AG09319 (cell line): ENCODE results near the gene ACSL3.

ENCODE experiments used
- DNase-seq: peaks from one replicate; pipeline ENCODE4 v3.0.0-alpha.2; 2010; ENCODE audit warnings: low read depth; ENCODE audit errors: extremely low read depth
- CTCF ChIP-seq: IDR thresholded peaks from 2 replicates; pipeline ENCODE4 v1.5.1; 2011; ENCODE audit warnings: low read depth, mild to moderate bottlenecking, inconsistent platforms, low read length, moderate library complexity

The ACSL3 gene

DNA sequence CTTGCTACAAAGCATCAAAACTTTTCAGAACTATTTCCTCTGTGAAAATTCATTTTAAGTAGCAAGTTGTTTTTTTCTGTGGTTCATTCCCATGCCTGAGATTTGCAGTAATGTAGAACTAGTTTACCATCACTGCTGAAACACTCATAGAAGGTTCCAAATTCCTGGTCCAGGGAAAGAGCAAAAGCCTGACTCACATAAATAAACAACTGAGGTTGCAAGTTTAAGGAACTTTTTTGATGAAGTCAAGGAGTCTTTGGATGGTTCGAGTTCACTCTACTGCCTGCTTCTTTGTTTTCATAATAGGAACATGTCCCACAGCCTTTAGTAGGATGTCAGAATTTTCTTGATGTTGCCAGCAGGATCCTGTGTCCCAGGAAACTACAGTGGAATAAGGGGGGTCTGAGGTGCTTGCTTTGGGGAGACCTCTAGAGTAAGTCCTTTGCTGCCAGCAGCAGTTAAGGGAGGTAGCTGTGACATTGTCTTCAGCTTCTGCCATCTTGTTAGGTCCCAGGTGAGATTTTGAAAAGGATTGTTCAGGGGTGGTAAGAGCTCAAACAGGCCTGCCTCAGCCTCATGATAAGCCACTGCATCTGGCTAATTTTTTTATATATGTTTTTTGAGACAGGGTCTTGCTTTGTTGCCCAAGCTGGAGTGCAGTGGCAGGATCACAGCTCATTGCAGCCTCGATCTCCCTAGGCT is 43.9 kb downstream of the ACSL3 start:
- no peak for TF ChIP-seq CTCF
- peak; percentile 77 for DNase-seq

DNA sequence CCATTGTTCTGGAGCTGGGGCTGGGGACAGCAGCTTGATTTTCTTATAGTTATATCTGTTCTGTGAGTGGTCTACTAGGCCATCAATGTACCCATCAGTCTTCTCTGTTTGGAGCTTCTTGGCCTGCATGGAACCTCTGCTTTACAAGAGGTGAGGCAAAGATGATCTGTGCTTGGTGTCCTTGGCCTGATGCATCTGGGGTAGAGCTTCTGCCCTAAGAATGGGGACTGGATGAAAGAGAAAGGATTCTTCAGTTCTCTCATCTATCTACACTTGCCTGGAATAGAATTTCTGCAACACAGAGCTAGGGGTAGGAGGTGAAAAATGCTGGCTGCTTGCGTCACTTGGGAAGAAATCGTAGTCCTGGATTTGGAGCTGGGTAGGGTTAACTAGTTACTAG is 46.2 kb downstream of the ACSL3 start:
- no peak for DNase-seq
- TF ChIP-seq CTCF, result no peak

GRCh38 chr2:222907790-222908441 is 47.1 kb downstream of the ACSL3 start:
- DNase-seq, result no peak
- TF ChIP-seq CTCF, result no peak

DNA sequence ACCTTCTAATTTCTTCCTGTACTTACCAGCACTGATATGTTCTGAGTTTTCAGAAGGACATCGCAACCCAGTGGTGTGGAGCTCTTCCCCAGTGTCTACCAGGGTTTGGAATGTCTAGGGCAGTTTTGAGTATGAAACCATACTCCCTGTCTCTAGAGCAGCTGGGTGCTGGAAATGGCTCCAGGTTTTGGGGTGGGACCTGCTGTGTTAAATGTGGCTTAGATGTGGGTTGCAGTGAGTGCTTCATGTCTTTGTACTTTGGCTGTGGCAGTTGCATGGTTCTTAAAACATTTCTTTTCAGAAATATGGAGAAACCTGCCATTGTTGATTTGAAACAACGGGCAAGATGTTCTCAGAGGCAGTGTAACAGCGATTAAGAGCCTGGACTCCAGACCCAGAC is 48.5 kb downstream of the ACSL3 start:
- DNase-seq, result no peak
- no peak for TF ChIP-seq CTCF

- TF ChIP-seq CTCF, result no peak
- peak; percentile 46 for DNase-seq
These were observed 51.3 kb downstream of the ACSL3 start for GRCh38 chr2:222912117-222912516.

DNA sequence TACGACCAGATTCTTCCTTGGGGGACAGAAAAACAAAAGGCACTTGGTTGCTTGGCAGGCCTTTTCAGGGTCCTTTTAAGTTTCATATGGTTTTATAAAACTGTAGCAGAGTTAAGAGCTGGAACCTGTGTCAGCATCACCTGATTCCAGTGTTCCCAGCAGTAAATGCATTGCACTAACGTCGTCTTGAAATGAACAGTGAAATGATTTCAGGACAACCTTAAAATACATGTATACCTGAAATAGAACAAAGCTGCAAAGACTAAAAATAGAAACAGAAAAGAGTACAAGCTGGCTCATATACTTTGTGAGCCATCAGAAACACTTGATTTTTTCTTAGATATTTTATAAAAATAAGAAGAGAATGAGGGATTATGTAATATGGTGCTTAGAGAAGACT is 51.9 kb downstream of the ACSL3 start:
- no peak for TF ChIP-seq CTCF
- no peak for DNase-seq

- TF ChIP-seq CTCF, result peak; percentile 43
- DNase-seq, result no peak
These were observed 54.5 kb downstream of the ACSL3 start for GRCh38 chr2:222915092-222915957.
